SK-N-MC (cell line): ENCODE data around the gene ADCY5.

Experiments
- DNase-seq: peaks from one replicate; pipeline ENCODE4 v3.0.0-alpha.2; 2011; ENCODE audit warnings: low read depth, low spot score
- H3K27ac ChIP-seq: fragments of 200-600 bp; sonication (generic); 2 replicates; pipeline ENCODE4 v1.5.1; 2016; ENCODE audit warnings: mixed run types
- H3K36me3 ChIP-seq: fragments of 200-600 bp; sonication (generic); 2 replicates; pipeline ENCODE4 v1.6.1; 2017; ENCODE audit warnings: antibody characterized with exemption, low read length, mixed read lengths; ENCODE audit not compliant: insufficient read depth
- H3K4me3 ChIP-seq: fragments of 200-600 bp; sonication (generic); 2 replicates; pipeline ENCODE4 v1.5.1; 2016
- H3K9ac ChIP-seq: fragments of 200-600 bp; sonication (generic); 2 replicates; pipeline ENCODE4 v1.8.0; 2017; ENCODE audit warnings: mixed run types, mixed read lengths; ENCODE audit not compliant: insufficient read length
- H3K9me3 ChIP-seq: fragments of 200-600 bp; sonication (generic); 2 replicates; pipeline ENCODE4 v1.6.1; 2017; ENCODE audit warnings: low read depth, mild to moderate bottlenecking, antibody characterized with exemption, low read length, moderate library complexity, mixed read lengths
- EZH2 ChIP-seq: fragments of 200-600 bp; sonication (generic); IDR thresholded peaks from one replicate; pipeline ENCODE4 v1.6.1; 2017; ENCODE audit warnings: antibody characterized with exemption
- FOXP2 ChIP-seq: optimal IDR thresholded peaks from 2 replicates; pipeline ENCODE3; 2011; ENCODE audit warnings: mild to moderate bottlenecking, moderate library complexity; ENCODE audit not compliant: insufficient read depth; ENCODE audit errors: extremely low read length, control extremely low read depth
- POLR2AphosphoS5 ChIP-seq: IDR thresholded peaks from 2 replicates; pipeline ENCODE4 v1.6.1; 2012; ENCODE audit warnings: mild to moderate bottlenecking, low read depth, low read length, borderline replicate concordance

Gene ADCY5

GRCh38 chr3:123385001-123385401 is 63.9 kb downstream of the ADCY5 start:
- Histone ChIP-seq H3K9ac (no peak overlapping the region), H3K4me3 (no peak overlapping the region), H3K36me3 (no peaks in the 10 kb centered on the region), H3K9me3 (no peaks in the 10 kb centered on the region), H3K27ac (no peak overlapping the region)
- no peak for DNase-seq
- TF ChIP-seq POLR2AphosphoS5 = no peak
- TF ChIP-seq FOXP2 = no peak
- no peak for TF ChIP-seq EZH2

GRCh38 chr3:123384256-123384655 is 64.6 kb downstream of the ADCY5 start:
- no peak for TF ChIP-seq FOXP2
- TF ChIP-seq POLR2AphosphoS5 = no peak
- TF ChIP-seq EZH2 = no peak
- DNase-seq = no peak
- H3K9me3 ChIP-seq = no peaks in the 10 kb centered on the region
- no peak overlapping the region for H3K27ac ChIP-seq
- H3K4me3 ChIP-seq = no peak overlapping the region
- no peak overlapping the region for H3K9ac ChIP-seq
- H3K36me3 ChIP-seq = no peaks in the 10 kb centered on the region

- DNase-seq = no peak
- H3K4me3 ChIP-seq = no peak overlapping the region
- no peak overlapping the region for H3K9ac ChIP-seq
- H3K36me3 ChIP-seq = no peaks in the 10 kb centered on the region
- no peaks in the 10 kb centered on the region for H3K9me3 ChIP-seq
- no peak overlapping the region for H3K27ac ChIP-seq
- no peak for TF ChIP-seq POLR2AphosphoS5
- no peak for TF ChIP-seq FOXP2
- no peak for TF ChIP-seq EZH2
Observed at GRCh38 chr3:123383091-123384053, 65.5 kb downstream of the ADCY5 start.

- DNase-seq = no peak
- Histone ChIP-seq H3K9me3 (no peaks in the 10 kb centered on the region), H3K4me3 (no peak overlapping the region), H3K9ac (no peak overlapping the region), H3K36me3 (no peaks in the 10 kb centered on the region), H3K27ac (no peak overlapping the region)
- TF ChIP-seq POLR2AphosphoS5 (no peak), EZH2 (no peak), FOXP2 (no peak)
Observed at GRCh38 chr3:123380261-123380660, 68.6 kb downstream of the ADCY5 start.

- TF ChIP-seq POLR2AphosphoS5 (no peak), FOXP2 (no peak), EZH2 (no peak)
- DNase-seq = no peak
- Histone ChIP-seq H3K27ac (no peak overlapping the region), H3K9me3 (no peaks in the 10 kb centered on the region), H3K9ac (no peak overlapping the region), H3K36me3 (no peaks in the 10 kb centered on the region), H3K4me3 (no peak overlapping the region)
Observed at GRCh38 chr3:123379041-123379830, 69.7 kb downstream of the ADCY5 start.

GRCh38 chr3:123378409-123378915 is 70.4 kb downstream of the ADCY5 start:
- Histone ChIP-seq H3K36me3 (no peaks in the 10 kb centered on the region), H3K27ac (no peak overlapping the region)
- TF ChIP-seq EZH2 (no peak), POLR2AphosphoS5 (no peak)

GRCh38 chr3:123377243-123377740 is 71.6 kb downstream of the ADCY5 start:
- H3K9me3 ChIP-seq = no peaks in the 10 kb centered on the region
- no peak overlapping the region for H3K27ac ChIP-seq
- DNase-seq = no peak
- TF ChIP-seq EZH2 = no peak
- H3K9ac ChIP-seq = no peak overlapping the region
- no peak overlapping the region for H3K4me3 ChIP-seq
- H3K36me3 ChIP-seq = no peaks in the 10 kb centered on the region

More at GRCh38 chr3:123378409-123378915, 70.4 kb downstream of the ADCY5 start:
- Histone ChIP-seq H3K4me3 (no peak overlapping the region), H3K9ac (no peak overlapping the region), H3K9me3 (no peaks in the 10 kb centered on the region)
- no peak for DNase-seq

GRCh38 chr3:123376451-123377242 is 72.2 kb downstream of the ADCY5 start:
- Histone ChIP-seq H3K36me3 (no peaks in the 10 kb centered on the region), H3K9ac (no peak overlapping the region), H3K9me3 (no peaks in the 10 kb centered on the region), H3K4me3 (no peak overlapping the region), H3K27ac (no peak overlapping the region)
- no peak for DNase-seq
- TF ChIP-seq POLR2AphosphoS5 (no peak), FOXP2 (no peak), EZH2 (no peak)
